ENCODE measurements around the gene GARNL3.

Gene GARNL3

DNA sequence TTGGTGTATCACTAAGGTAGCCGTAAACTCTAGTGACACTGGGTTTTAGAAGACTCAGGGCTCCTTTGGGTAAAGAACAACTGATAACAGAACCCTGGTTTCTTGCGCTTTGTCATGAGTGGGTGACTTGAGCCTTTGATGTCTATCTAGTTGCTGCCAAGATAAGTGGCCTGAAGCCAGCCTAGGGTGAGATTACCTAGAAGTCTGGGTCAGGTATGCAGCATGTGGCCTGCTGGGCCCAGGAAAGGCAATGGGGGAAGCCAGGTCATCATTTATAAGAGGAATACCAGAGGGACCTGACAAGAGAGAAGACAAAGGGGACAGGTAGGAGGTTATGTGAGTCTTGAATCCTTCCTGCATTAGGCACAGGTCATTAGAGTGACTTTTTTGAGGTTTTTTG lies 23.2 kb upstream of the GARNL3 start:
- no peak for DNase-seq

DNA sequence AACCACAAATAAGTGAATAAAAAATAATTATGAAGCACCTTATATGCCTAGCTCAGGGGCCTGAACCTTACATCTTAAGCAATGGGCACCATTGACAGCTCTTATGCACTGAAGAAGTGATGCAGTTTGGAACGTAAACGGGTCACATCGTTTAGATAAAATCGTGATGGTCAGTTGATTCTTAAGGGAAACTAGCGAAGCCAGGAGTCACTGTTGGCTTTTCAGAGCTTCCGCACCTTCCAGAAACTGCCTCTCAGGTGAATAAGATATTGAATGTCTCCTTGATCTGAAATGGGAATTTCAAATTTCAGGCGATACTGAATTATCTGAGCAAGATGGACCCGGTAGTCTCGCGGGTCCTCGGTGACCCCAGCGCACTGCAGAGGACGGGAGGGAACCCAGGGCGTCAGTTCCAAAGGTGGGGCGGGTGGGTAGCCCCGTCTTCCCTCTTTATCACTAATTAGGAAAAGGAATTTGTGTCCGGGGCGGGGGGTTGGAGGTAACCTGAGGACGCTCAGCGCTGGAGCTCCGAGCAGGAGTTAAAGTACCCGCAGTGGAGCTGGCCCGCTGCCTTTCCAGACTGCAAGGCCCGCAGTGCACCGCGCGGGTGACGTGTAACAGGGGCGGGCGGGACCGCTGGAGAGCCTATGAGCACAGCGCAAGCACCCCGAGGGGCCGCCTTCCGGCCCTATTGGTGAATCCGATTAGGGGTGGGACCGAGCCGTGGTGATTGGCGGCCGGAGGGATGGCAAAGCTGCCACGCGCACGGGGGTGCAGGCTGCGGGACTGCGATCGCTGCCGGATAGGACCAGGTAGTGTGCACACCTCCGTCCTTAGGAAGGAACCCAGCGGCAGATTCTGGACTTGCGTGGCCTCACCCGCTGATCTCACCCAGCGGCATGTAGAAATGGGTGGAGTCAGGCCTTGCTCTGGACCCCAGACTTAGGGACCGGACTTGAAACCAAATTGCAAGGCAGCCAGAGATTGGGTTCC lies 19.7 kb upstream of the GARNL3 start:
- peak; percentile 92 for DNase-seq

DNA sequence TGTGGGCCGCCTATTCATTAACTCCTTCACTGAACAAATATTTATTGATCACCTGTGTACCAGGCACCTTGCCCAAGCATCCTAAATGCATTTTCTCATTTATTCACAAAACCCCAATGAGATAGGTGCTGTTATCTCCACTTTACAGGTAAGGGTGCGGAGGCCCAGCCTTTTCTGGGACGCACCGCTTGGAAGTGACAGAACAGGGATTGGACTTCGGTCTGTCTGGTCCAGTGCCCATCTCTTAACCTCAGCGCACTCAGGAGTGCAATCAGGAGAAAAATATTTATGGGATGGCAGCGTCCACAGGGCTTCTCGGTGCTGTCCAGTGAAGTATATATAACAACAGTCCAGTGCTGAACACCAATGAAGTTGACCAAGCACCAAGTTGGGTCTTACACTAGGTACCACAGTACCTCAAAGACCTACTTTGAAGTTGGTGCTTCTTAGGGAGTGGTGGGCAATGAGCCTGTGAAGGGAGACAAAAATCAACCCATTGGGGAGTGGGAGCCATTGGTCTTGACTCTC lies 18.9 kb upstream of the GARNL3 start:
- DNase-seq: no peak

DNA sequence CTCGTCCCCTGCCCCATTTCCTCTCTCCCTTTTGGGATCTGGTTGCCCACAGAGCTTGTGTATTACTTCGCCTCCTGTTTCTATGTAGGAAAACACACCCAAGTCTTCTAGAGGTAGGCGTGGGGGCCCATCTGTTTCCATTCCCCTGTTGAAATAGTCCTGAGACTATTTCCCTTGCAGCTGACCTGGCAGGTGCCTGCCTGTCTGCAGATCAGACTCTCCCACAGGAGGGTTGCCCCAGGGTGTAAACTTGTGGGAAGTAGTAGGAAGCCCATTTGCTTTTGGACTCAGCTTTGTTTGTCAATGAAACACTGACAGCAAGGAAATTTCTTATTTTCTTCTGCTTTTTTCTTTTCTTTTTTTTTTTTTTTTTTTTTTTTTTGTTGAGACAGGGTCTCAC lies 16.3 kb upstream of the GARNL3 start:
- DNase-seq: no peak

DNA sequence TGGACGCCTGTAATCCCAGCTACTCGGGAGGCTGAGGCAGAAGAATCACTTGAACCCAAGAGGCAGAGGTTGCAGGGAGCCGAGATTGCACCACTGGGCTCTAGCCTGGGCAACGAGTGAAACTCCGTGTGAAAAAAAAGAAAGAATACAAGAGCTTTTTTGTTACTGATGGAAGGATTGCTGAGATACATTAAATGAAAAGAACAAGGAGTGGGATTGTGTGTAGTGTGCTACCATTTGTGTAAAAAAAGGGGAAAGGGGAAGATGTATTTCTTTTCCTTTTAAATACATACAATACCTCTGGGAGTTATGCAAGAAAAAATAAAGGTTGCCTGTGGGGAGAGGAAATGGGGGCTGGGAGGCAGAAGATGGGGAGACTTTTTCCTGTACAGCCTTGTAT lies 14.7 kb upstream of the GARNL3 start:
- no peak for DNase-seq

DNA sequence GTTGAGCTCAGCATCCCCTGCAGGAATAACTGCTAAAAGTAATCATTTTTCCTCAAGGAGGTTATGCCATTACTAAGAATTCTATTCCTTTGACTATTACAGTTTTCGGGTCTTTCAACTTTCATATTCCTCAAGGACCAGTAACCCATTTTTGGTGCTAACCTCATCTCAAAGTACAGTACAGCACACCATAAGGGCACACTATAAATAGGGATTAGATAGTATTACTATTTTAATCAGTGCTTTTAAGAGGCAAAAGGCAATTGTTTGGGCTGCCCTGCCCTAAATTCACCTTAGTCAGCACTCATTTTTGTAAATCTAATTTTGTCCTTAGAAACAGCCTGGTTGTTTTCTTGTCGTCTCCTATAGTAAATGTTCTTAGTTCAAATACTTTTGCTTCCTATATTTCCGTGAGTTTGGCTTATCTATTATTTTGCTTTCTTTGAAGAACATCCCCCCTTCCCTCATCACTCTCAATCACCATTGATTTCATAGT lies 13.6 kb upstream of the GARNL3 start:
- DNase-seq: no peak

DNA sequence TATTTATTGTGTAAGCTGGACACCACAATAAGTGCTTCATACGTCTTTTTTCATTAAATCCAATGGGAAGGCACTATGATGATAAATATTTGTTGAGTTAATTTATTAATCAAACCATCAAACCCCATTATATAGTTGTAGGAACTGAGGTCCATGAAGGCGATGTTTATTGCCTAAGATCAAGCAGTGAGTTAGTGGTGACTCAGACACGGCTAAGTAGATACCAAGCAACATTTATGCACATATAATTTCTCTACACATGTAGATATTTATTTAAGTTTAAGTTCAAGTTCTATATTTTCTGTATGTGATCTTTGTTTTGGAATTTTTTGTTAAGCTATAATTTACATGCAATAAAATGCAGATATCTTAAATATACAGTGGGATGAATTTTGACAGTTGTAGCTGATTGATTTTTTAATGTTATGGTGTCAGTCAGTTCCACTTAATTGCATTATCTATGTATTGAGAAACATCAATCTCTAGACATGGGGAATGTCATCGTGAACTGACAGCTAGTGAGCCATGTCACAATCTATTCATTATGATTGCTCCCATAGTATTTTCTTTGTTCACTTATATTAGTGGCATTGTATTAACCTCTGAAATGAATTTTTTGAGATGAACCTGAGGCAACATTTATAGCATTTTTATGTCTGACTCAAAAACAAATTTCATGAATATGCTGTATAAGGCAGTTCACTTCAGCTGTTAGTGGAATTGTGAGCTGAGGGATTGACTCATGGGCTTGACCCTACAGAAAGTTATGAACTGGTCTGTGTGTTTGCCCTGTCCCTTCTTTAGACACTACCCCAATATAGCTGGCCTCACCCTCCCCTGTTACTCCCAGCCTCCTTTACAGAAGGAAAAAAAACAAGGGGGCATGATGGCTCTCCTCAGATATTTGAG lies 11.9 kb upstream of the GARNL3 start:
- DNase-seq: no peak

DNA sequence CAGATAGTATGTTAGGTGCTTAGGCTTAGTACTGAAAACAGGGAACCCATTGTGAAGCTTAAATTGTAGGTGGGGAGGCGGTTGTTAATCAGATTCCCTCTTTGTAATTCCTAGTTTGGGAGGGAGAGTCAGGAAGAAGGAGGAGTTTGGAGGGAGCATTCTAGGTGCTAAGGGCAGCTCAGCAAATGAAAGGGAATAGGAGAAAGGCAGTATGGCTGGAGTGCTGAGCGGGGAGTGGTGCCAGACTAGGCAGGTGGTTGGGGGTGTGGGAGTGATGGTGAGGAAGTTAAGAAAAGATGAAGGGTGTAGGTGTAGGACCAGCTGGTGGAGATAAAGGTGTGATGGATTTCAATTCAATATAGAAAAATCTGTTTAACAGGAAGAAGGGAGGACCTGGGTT lies 11.1 kb upstream of the GARNL3 start:
- DNase-seq: no peak

DNA sequence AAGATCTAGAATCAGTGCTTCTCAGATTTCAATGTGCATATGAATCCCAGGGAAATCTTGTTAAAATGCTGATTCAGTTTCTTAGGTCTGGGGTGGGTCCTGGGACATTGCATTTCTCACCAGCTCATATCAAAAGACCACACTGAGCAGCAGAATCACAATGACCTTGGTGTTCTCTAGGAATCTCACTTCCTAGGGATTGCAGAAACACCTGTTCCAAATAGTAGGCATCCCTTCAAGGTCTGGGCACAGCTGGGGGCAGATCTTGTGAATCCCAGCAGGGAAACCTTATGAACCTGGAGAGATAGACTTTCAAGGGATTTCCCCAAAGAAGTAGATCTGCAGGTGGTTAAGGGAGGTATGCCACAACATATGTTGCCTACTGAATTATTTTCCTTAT lies 8.9 kb upstream of the GARNL3 start:
- no peak for DNase-seq

DNA sequence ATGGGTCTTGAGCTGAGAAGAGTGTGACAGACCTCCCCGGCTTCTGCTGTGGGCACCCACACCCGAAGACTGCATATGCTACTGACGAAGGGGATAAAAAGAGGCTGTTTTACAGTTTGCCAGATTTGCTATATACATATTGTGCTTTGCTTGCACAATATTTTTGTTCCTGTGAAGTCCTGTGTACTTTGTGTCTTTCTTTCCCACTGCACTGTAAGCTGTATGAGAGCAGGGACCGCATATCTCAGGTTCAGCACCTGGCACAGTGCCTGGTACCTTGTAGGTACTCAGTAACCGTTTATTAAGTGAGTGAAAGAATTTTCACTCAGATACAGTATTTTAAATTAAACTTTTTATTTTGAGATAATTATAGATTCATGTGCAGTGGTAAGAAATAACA lies 8.2 kb upstream of the GARNL3 start:
- no peak for DNase-seq

DNA sequence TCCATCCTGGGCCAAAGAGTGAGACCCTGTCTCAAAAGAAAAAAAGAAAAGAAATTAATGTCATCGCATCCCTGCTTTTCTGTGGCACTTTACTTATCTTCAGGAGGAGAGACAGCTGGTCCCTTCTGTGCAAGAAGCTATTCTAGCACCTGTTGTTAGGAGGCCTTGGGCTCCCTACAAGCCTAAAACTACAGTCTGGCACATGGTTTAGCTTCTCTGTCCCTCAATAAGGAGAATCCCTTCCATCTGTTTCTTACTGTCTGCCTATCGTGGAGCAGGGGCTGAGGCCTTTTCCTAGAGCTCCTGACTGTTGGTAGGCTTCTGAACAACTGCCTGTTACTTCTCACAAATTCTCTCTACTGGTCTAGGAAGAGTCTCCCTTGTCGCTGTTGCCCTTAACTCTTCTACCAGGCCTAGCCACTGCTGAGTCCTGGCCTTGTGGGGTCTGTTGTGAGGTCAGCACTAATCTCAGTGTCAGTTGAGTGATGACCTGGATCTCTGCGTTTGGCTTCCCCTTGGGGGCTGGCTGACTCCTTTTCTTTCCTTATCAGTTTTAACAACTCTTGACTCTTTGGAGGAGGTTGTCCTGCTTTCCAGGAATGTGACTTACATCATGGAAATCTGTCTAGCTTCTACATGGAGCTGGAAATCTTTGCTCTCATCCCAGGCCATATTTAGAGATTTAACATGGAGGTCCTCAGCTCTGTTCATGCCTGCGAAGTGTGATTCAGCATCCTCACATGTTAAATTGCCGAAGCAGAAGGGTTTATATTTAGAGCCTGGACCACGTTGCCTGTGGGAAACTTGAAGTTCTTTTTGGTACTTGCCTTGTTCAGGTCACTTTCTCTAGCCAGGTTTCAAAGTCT lies 5.7 kb upstream of the GARNL3 start:
- no peak for DNase-seq

DNA sequence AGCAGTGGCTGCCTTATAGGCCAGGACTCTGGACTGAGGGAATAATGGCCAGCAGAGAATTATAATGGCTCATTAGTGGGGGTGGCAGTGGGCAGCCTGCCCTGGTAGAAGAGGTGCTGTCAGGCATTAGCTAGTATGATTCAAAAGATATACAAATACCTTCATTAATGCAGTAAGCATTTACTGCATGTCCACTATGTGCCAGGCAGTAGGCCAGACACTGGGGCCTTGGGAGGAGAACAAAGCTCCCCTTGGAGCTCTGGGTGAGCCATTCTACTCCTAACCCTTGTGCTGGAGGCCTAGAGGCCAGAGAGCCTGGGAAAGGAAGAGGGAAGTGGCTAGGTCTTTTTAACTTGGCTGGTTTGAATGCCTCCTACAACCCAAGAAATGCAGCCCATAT lies 2.0 kb upstream of the GARNL3 start:
- DNase-seq: no peak

DNA sequence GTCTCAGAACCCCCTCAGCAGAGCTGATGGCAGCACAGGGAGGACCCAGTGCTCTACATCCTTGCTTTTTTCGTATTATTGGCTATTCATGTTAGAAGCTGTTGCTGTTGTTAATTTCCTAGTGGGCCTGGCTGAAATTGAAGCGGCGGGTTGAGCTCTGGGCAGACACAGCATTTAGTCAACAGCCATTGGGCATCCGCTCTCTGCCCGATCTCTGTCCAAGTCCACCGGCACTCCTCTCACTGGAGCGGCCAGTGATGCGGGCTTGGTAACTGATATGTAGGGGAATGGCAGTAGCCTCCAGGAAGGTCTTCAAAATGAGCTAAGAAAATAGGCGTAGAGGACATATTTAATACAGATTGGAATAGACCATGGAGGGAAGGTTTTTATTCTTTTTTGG lies 1.3 kb upstream of the GARNL3 start:
- DNase-seq: no peak

DNA sequence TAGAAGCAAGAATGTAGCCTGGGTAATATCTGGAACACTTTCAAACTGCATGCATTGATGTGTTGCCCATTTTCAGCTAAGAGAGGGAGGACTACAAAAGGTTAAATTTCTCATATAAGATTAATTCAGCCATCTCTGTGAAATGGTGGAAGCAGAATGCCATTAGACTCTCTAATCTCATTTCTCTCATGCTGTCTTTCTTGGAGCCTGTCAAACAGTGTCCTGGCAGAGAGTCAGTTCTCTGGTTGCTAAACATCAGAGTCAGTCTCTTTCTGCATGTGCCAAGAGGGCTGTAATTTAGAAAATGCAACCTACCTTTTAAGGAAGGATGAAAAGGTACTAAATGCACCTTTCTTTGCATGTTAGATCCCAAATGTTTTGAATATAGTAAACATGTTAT lies 910 bp upstream of the GARNL3 start:
- DNase-seq: no peak

DNA sequence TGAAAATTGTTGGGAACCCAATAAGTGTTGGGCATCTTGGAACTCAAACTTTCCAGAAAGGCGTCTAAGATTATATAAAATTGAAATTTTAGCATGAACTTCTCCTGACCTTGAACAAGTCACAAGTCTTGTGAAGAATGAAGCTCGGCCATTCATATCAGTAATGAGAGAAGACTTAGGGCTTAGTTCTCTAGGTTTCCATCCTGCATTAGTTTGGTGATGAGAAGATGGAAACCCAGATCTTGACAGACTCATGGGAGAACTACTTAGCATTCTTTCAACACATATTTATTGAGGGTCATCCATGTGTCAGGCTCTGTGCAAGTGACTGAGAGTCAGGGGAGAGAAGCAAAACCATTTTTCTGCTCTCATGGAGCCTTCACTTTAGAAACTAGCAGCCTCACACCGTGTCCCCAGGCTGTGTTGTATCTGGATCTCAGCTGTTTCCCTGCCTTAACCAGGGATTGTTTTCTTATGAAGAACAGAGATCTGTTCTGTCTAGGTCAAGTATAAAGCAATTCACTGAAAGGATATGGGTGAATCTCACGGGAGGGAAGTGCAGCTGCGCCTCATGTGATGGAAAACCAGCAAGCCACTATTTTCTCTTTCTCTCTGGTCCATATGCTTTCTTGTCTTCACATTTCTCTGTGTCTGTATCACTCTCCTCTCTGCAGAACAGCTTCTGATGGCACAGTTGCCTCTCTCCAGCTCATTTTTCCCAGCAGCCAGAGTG lies 3.4 kb downstream of the GARNL3 start:
- DNase-seq: peak; percentile 13

DNA sequence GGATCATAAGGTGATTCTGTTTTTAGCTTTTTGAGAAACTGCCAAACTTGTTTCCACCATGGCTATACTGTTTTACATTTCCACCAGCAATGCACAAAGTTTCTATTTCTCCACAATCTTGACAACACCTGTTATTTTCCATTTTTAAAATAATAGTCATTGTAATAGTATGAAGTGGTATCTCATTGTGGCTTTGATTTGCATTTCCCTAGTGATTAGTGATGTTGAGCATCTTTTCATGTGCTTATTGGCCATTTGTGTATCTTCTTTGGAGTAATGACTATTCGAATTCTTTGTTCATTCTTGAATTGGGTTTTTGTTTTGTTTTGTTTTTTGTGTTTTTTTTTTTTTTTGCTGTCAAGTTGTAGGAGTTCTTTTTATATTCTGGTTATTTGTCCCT lies 4.9 kb downstream of the GARNL3 start:
- DNase-seq: no peak

DNA sequence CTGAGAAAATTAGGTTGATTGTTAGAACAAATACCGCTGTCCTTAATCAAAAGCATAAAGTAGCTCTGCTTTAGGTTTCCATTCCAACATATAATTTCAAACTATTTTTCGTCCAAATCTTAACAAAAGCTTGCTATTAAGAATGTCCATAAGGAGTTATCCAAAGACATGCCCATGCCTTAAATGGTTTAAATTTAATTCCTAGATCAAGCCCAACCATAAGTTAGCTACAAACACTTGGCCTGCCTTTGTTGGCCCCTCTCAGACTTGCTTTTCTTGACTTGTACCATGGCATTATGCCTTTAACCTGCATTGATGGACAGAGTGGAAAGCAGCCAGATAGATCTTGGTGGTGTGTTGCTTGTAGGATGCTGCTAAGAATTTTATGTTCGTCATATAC lies 8.8 kb downstream of the GARNL3 start:
- DNase-seq: no peak

DNA sequence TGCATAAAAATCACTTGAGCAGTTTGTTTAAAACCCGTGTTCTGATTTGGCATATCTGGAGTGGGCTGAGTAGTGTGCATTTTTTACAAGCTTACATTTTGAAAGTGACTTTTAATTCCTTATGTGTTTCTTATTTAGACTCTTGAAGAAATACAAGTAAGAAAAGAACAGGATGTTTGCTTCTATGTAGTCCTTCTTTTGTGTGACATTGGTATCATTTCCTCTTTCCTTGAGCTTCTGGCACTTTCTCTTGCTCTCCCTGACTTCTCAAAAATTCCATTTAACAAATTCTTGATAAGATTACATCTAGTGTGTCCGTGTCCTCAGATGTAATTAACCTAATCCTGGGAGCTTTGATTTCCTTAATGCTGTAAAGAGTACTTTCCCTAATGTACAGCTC lies 12.5 kb downstream of the GARNL3 start:
- no peak for DNase-seq

DNA sequence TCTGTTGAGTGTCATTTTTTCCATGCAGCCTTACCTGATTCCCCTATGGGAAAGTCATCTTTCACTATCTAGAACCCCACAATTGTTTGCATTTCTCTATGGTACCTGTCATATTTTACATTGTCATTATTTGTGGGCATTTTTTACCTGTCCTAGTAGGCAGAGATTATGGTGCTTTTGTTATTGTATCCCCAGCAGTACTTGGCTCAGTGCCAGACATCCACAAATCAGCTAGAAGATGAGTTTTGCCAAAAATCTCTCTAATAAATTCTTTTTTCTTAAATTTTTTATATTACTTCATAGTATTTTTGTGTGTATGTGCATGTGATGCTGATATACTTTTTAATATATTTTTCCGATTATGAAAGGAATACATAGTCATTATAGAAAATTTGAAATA lies 13.2 kb downstream of the GARNL3 start:
- DNase-seq: no peak

DNA sequence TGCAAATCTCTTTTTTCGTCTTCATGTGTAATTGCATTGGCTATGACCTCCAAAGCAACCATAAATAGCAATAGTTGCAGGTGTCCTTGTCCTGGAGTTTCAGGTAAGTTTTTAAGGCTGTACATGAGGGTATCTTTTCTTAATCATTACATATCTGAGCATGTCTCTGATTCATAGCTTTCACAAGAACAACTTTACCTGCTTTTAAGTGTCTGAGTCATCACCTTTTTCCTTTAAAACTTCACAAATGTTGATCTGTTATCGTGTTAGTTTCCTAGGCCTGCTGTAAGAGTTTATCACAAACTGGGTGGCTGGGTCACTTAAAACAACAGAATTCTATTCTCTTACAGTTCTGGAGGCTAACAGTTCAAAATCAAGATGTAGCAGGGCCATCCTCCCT lies 13.8 kb downstream of the GARNL3 start:
- DNase-seq: no peak

DNA sequence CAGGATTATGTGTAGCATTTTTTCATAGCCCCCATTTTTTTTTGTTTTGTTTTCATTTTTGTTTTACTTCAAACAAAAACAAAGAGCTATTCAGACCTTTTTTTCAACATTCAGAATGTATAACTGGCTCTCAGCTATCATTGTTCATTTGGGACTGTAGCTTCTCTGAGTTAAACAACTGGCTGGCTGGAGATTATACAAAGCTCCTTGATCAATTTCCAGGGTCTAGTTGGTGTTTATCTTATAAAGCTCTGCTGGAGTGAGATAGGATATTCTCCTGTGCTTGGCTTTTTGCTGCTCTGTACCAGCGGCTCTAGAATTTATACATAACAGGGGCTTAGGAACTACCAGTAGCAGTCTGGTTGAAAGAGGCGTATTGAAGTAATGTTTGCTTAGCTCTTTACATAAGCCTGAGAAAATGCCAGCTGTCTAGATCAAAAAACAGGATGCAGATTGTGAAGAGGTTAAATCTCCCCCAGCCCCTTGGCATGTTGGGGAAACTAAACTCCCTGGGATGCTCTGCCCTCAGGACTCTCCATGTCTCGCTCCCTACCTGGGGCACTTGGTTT lies 15.2 kb downstream of the GARNL3 start:
- no peak for DNase-seq
